Measurements from ENCODE around the gene TNF.

GRCh38 chr6:31614684-31615578 is 39.6 kb downstream of the TNF start, which contains the start of gene AIF1:
- TF ChIP-seq, protein P1, sequence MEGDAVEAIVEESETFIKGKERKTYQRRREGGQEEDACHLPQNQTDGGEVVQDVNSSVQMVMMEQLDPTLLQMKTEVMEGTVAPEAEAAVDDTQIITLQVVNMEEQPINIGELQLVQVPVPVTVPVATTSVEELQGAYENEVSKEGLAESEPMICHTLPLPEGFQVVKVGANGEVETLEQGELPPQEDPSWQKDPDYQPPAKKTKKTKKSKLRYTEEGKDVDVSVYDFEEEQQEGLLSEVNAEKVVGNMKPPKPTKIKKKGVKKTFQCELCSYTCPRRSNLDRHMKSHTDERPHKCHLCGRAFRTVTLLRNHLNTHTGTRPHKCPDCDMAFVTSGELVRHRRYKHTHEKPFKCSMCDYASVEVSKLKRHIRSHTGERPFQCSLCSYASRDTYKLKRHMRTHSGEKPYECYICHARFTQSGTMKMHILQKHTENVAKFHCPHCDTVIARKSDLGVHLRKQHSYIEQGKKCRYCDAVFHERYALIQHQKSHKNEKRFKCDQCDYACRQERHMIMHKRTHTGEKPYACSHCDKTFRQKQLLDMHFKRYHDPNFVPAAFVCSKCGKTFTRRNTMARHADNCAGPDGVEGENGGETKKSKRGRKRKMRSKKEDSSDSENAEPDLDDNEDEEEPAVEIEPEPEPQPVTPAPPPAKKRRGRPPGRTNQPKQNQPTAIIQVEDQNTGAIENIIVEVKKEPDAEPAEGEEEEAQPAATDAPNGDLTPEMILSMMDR (IDR thresholded peaks at IDR 0.05): no peak
- no peak for TF ChIP-seq POLR2A (IDR thresholded peaks at IDR 0.05)

Data from testis (tissue), 2 donors.